BJ (cell line): ENCODE results near the gene RUNX1. TPM values are rescaled to one million over a fixed set of nuclear protein-coding genes. Genes with fewer than 3 reads are reported as not detected.

ENCODE experiments used
- CTCF ChIA-PET: fragments of 350-600 bp; formaldehyde crosslinking; extraction: SDS; loops from one replicate; lab custom pipeline; 2021; ENCODE audit warnings: antibody characterized with exemption, inconsistent platforms; lab: Yijun Ruan, JAX
- POLR2A ChIA-PET: fragments of 300-600 bp; sonication (Branson Sonifier 250); formaldehyde crosslinking; extraction: SDS; loops from one replicate; lab custom pipeline; 2021; ENCODE audit warnings: antibody characterized with exemption; lab: Charles Lee
- DNase-seq: peaks from one replicate; pipeline ENCODE4 v3.0.0-alpha.2; 2011; ENCODE audit warnings: low read depth
- H3K27me3 ChIP-seq: 2 replicates; pipeline ENCODE4 v1.6.0; 2011; ENCODE audit warnings: low read length; ENCODE audit not compliant: control insufficient read depth, insufficient read depth
- H3K36me3 ChIP-seq: 2 replicates; pipeline ENCODE4 v1.5.1; 2011; ENCODE audit warnings: low read length; ENCODE audit not compliant: control insufficient read depth, insufficient read depth
- H3K4me3 ChIP-seq: 2 replicates; pipeline ENCODE4 v1.5.1; 2011; ENCODE audit warnings: low read depth, mild to moderate bottlenecking, control low read depth, low read length
- polyA plus RNA-seq: library from polyadenylated mRNA; depleted of rRNA; stranded (reverse); fragments of >200 nt; gene quantifications from 2 replicates; pipeline ENCODE4 v1.2.3, GENCODE V29; 2011
- TF ChIP-seq, protein P1 (sequence below): IDR thresholded peaks from 2 replicates; pipeline ENCODE4 v1.5.1; 2011; ENCODE audit warnings: low read depth, mild to moderate bottlenecking, control low read depth, inconsistent platforms, low read length, moderate library complexity; ENCODE audit not compliant: insufficient read depth

Gene RUNX1
- polyA plus RNA-seq, 1 experiment: 36.1 TPM

DNA sequence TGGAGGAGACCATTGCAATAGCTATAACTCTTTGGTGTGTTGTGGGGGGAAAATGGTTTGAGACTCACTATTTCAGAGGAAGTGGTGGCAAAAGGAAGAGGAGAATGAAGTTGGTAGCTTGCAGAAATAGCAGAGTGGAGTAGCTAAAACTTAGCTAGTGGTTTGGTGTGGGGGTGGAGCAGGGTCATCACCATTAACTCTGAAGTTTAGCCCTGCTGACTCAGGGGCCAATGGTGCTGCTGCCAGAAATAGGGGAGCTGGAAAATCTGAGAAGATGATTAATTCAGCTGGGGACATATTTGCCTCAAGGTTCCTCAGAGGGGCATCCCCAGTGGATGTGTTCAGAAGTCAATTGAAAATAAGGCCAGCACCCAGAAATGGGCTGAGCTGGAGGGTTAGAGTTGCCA lies 65.4 kb downstream of the RUNX1 start:
- no peak for DNase-seq
- TF ChIP-seq, protein P1, sequence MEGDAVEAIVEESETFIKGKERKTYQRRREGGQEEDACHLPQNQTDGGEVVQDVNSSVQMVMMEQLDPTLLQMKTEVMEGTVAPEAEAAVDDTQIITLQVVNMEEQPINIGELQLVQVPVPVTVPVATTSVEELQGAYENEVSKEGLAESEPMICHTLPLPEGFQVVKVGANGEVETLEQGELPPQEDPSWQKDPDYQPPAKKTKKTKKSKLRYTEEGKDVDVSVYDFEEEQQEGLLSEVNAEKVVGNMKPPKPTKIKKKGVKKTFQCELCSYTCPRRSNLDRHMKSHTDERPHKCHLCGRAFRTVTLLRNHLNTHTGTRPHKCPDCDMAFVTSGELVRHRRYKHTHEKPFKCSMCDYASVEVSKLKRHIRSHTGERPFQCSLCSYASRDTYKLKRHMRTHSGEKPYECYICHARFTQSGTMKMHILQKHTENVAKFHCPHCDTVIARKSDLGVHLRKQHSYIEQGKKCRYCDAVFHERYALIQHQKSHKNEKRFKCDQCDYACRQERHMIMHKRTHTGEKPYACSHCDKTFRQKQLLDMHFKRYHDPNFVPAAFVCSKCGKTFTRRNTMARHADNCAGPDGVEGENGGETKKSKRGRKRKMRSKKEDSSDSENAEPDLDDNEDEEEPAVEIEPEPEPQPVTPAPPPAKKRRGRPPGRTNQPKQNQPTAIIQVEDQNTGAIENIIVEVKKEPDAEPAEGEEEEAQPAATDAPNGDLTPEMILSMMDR: no peak
- Histone ChIP-seq H3K4me3 (no peak overlapping the region), H3K36me3 (no peaks in the 10 kb centered on the region), H3K27me3 (no peaks in the 10 kb centered on the region)
- CTCF ChIA-PET: interaction anchor here (1.1 kb wide), 1 partner anchor 70 kb away, joined by 3 read pairs; no protein-coding TSS in a partner anchor
- POLR2A ChIA-PET: no interaction called here

DNA sequence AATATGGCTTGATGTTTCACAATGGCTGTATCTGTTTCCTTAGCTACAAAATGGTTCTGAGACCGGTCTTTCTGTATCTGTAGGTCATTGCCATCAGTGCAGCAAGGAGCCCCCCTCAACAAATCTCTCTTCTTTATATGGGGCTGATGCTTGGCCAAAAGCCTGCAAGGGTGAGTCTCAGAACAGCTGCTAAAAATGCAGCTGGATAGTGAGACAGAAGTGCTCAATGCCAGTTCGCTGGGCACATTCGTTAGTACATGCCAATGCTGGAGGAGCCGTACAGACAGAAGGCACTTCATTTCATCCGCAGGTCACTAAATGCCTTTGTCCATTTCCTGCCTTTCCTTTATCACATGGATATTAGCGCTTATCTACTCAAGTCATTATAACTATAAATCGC lies 67.3 kb downstream of the RUNX1 start:
- no peak overlapping the region for H3K4me3 ChIP-seq
- CTCF ChIA-PET: no interaction called here
- H3K27me3 ChIP-seq: no peaks in the 10 kb centered on the region
- H3K36me3 ChIP-seq: no peaks in the 10 kb centered on the region
- DNase-seq: no peak
- POLR2A ChIA-PET: interaction anchor here (0.5 to 0.7 kb wide), 2 partner anchors 278 to 763 kb away, joined by 3 read pairs; no protein-coding TSS in a partner anchor
- TF ChIP-seq, protein P1: no peak

DNA sequence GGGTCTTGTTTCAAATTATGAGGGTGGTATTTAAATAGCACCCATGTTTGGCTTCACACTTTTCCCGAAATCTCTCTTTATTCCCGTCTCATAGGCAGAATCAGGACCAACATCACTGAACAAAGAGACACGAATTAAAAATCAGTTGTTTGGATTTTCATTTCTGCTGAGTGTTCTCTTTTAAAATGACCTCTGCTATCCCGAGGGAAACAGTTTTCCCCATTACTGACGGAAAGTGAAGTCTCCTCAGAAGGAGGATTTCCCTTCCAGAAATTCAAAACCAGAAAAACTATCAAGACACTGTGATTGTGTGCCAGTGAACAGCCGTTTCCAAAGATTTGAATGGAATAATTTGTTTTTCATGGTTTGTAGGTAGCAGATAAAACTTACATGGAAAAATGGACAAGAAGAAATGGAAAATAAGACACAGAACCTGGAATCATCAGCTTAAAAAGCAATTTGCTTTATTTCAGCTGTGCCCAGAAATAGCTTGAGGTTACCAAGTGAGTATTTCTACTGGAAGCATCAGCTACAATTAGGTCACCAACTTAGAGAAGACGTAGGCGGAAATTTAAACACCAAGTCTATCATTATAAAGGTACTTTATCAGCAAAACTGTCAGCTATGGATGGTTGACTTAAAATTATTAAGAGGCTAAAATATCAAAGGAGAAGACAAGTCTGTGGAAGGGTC lies 68.5 kb downstream of the RUNX1 start:
- no peak for DNase-seq

DNA sequence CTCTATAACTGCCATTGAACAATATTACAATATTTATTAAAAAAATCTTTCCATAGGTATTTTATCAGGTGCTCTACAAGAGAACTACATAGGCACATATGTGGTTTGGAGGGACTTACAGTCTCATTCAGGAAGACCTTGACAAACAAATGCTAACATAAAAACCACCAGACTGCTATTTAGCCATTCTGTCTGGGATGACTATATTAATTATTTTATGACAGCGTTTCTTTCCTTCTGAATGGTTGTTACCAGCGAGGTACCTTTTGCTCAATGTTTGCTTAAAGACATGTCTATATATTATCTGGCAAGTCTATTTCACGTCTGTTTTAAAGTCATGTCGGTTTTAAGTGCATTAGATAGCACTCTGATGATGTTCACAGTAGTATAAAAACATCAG lies 69.7 kb downstream of the RUNX1 start:
- H3K36me3 ChIP-seq: no peaks in the 10 kb centered on the region
- ChIA-PET POLR2A (no interaction called here), CTCF (no interaction called here)
- no peak overlapping the region for H3K4me3 ChIP-seq
- no peak for DNase-seq
- TF ChIP-seq, protein P1: no peak
- no peaks in the 10 kb centered on the region for H3K27me3 ChIP-seq

More for the DNA sequence above, 68.5 kb downstream of the RUNX1 start:
- Histone ChIP-seq H3K27me3 (no peaks in the 10 kb centered on the region), H3K4me3 (no peak overlapping the region), H3K36me3 (no peaks in the 10 kb centered on the region)
- POLR2A ChIA-PET: no interaction called here
- TF ChIP-seq, protein P1: no peak
- CTCF ChIA-PET: interaction anchor here (0.7 kb wide), 1 partner anchor 373 kb away, joined by 4 read pairs; no protein-coding TSS in a partner anchor

DNA sequence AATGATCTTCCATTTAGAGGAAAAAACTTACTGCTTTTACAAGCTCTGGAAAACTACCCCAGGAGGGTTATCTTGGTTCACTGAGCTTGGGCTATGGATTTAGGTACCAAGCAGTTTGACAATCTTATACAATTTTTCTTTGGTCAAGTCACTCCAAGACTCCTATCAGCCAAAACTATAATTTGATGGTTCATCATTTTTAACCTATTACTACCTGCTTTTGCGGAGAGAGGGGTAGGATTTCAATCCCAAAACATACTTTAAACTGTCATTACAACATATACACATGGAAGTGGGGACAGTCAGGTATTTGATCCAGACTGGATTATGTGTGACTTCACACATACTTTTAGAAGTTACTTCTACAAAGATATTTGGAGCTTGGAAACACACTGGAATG lies 71.8 kb downstream of the RUNX1 start:
- ChIA-PET POLR2A (no interaction called here), CTCF (interaction anchor here (0.9 kb wide), 1 partner anchor 88 kb away, joined by 4 read pairs; no protein-coding TSS in a partner anchor)

More for the DNA sequence above, 71.8 kb downstream of the RUNX1 start:
- DNase-seq: no peak
- Histone ChIP-seq H3K4me3 (no peak overlapping the region), H3K27me3 (no peaks in the 10 kb centered on the region), H3K36me3 (no peaks in the 10 kb centered on the region)
- TF ChIP-seq, protein P1: no peak
